ENCODE results near the gene PBLD.
"Not testable (repeated sequence)": the region's sequence is repeated elsewhere in the genome, so short reads cannot be mapped to it uniquely, and the experiment has no call there.

PBLD gene

GRCh38 chr10:68277814-68278213 lies 54.9 kb downstream of the PBLD start:
- not testable (repeated sequence) for DNase-seq

GRCh38 chr10:68276224-68276623 lies 56.5 kb downstream of the PBLD start:
- no peak for DNase-seq

GRCh38 chr10:68275600-68276126 lies 57.1 kb downstream of the PBLD start:
- no peak for DNase-seq

- DNase-seq = no peak
These were observed 59.9 kb downstream of the PBLD start for GRCh38 chr10:68272833-68273232.

- DNase-seq = no peak
These were observed 61.4 kb downstream of the PBLD start for GRCh38 chr10:68271196-68271882.

- no peak for DNase-seq
These were observed 63.0 kb downstream of the PBLD start for GRCh38 chr10:68269562-68270290.

GRCh38 chr10:68261132-68261856 lies 71.4 kb downstream of the PBLD start:
- DNase-seq = no peak

GRCh38 chr10:68253346-68253745 lies 79.4 kb downstream of the PBLD start:
- DNase-seq = no peak

- no peak for DNase-seq
These were observed 80.9 kb downstream of the PBLD start for GRCh38 chr10:68251625-68252495.

GRCh38 chr10:68251151-68251550 lies 81.6 kb downstream of the PBLD start:
- DNase-seq = no peak

GRCh38 chr10:68249297-68249696 lies 83.4 kb downstream of the PBLD start:
- no peak for DNase-seq

- no peak for DNase-seq
These were observed 84.8 kb downstream of the PBLD start for GRCh38 chr10:68247931-68248330.

GRCh38 chr10:68246397-68246796 lies 86.3 kb downstream of the PBLD start:
- not testable (repeated sequence) for DNase-seq

GRCh38 chr10:68242051-68242450 lies 90.7 kb downstream of the PBLD start:
- DNase-seq = no peak

GRCh38 chr10:68239596-68240150 lies 93.1 kb downstream of the PBLD start:
- no peak for DNase-seq

GRCh38 chr10:68239069-68239468 lies 93.7 kb downstream of the PBLD start:
- DNase-seq = no peak

- DNase-seq = no peak
These were observed 94.4 kb downstream of the PBLD start for GRCh38 chr10:68238371-68238770.

GRCh38 chr10:68237173-68237572 lies 95.6 kb downstream of the PBLD start:
- DNase-seq = no peak

- no peak for DNase-seq
These were observed 97.1 kb downstream of the PBLD start for GRCh38 chr10:68235581-68235980.

GRCh38 chr10:68235111-68235510 lies 97.6 kb downstream of the PBLD start:
- no peak for DNase-seq

- DNase-seq = no peak
These were observed 99.7 kb downstream of the PBLD start for GRCh38 chr10:68233046-68233445.
